K562 (cell line): ENCODE data around the gene XPO1. TPM values are rescaled to one million over a fixed set of nuclear protein-coding genes. Genes with fewer than 3 reads are reported as not detected.

ENCODE experiments used
- ATAC-seq: fragments of 200-7000 bp; cut with Tn5 transposase; 3 replicates; pipeline ENCODE4 v1.9.1; 2020; ENCODE audit warnings: moderate library complexity
- BruUV-seq: library from RNA; stranded (reverse); fragments of 400-500 nt; replicated peaks from 2 replicates; lab custom pipeline; 2021; lab: Mats Ljungman, UMichigan
- CTCF ChIA-PET: fragments of 300-600 bp; formaldehyde crosslinking; extraction: SDS; loops from one replicate; lab custom pipeline; 2021; ENCODE audit warnings: low intra/inter-chr PET ratio; lab: Yijun Ruan, JAX
- POLR2A ChIA-PET: fragments of 300-600, 350-650 bp; sonication (Branson Sonifier 250); formaldehyde crosslinking; extraction: SDS; loops from one replicate; lab custom pipeline; 2021; ENCODE audit warnings: antibody characterized with exemption, inconsistent platforms; lab: Yijun Ruan, JAX
- DNase-seq, 4 experiments: peaks; one replicate each; pipeline versions ENCODE4 v3.0.0 to v3.0.0-alpha.2; 2011 to 2018; ENCODE audit warnings: low spot score in 3 of 4, mixed read lengths in 3 of 4; ENCODE audit errors: extremely low read depth in 1 of 4
- FAIRE-seq: peaks from 2 replicates; lab custom pipeline; 2011; peaks lifted over from hg19 to GRCh38; lab: Jason Lieb, UNC
- H2AFZ ChIP-seq: 2 replicates; pipeline ENCODE4 v1.6.0; 2011; ENCODE audit warnings: low read depth, low read length, control low read depth, inconsistent platforms
- H3K27ac ChIP-seq: fragments of 200-600 bp; 3 replicates; pipeline ENCODE4 v1.8.0; 2011; ENCODE audit warnings: low read depth, mild to moderate bottlenecking, control low read depth, inconsistent platforms, low read length, moderate library complexity, mixed read lengths; ENCODE audit errors: extremely low read depth
- H3K27me3 ChIP-seq, 2 experiments: fragments of 300-600 bp in 1 of 2; 2 replicates in 1 of 2; 3 replicates in 1 of 2; pipeline versions ENCODE4 v1.6.0 to v1.8.0; 2011; ENCODE audit warnings: inconsistent platforms in 2 of 2, low read length in 2 of 2, mild to moderate bottlenecking in 1 of 2, mixed read lengths in 1 of 2, moderate library complexity in 1 of 2; ENCODE audit not compliant: control insufficient read depth in 2 of 2, insufficient read depth in 2 of 2
- H3K36me3 ChIP-seq: fragments of 300-600 bp; 3 replicates; pipeline ENCODE4 v1.8.0; 2011; ENCODE audit warnings: mild to moderate bottlenecking, low read length, inconsistent platforms; ENCODE audit not compliant: control insufficient read depth, insufficient read depth
- H3K4me1 ChIP-seq, 2 experiments: fragments of 200-600 bp in 1 of 2; replicated peaks in 1 of 2; 2 replicates in 1 of 2; 3 replicates in 1 of 2; pipeline versions ENCODE4 v1.5.1 to v1.8.0; 2011; ENCODE audit warnings: inconsistent platforms in 2 of 2, low read length in 2 of 2, mild to moderate bottlenecking in 1 of 2, mixed read lengths in 1 of 2, moderate library complexity in 1 of 2; ENCODE audit not compliant: control insufficient read depth in 2 of 2, insufficient read depth in 2 of 2
- H3K4me2 ChIP-seq: 2 replicates; pipeline ENCODE4 v1.6.1; 2011; ENCODE audit warnings: low read length, control low read depth, inconsistent platforms, mixed read lengths; ENCODE audit not compliant: insufficient read depth
- H3K4me3 ChIP-seq: fragments of 200-600 bp; sonication (generic), shearing (Covaris generic); 2 replicates; pipeline ENCODE4 v1.5.1; 2016; ENCODE audit warnings: control low read depth, inconsistent platforms
- H3K79me2 ChIP-seq: fragments of 200-600 bp; 3 replicates; pipeline ENCODE4 v1.8.0; 2011; ENCODE audit warnings: low read length, inconsistent platforms; ENCODE audit not compliant: control insufficient read depth, insufficient read depth
- H3K9ac ChIP-seq, 2 experiments: 2 replicates each; pipeline versions ENCODE4 v1.6.0 to v1.6.1; 2011; ENCODE audit warnings: low read depth in 2 of 2, low read length in 2 of 2, control low read depth in 1 of 2, inconsistent platforms in 1 of 2, mild to moderate bottlenecking in 1 of 2, mixed read lengths in 1 of 2; ENCODE audit not compliant: insufficient read depth in 1 of 2
- H3K9me1 ChIP-seq: one replicate; pipeline ENCODE4 v1.6.0; 2011; ENCODE audit warnings: inconsistent platforms, mild to moderate bottlenecking, low read length, moderate library complexity; ENCODE audit not compliant: control insufficient read depth, insufficient read depth
- H3K9me3 ChIP-seq: replicated peaks from 2 replicates; pipeline ENCODE4 v1.5.1; 2011; ENCODE audit warnings: low read depth, low read length, inconsistent platforms; ENCODE audit not compliant: control insufficient read depth, insufficient read depth
- H4K20me1 ChIP-seq: replicated peaks from 2 replicates; pipeline ENCODE4 v1.6.1; 2011; ENCODE audit warnings: low read length, inconsistent platforms, mixed read lengths; ENCODE audit not compliant: control insufficient read depth, insufficient read depth
- BDP1 ChIP-seq: IDR thresholded peaks from 3 replicates; pipeline ENCODE4 v1.6.1; 2011; ENCODE audit not compliant: insufficient read length, insufficient read depth
- BHLHE40 ChIP-seq: IDR thresholded peaks from 2 replicates; pipeline ENCODE4 v1.6.1; 2011; ENCODE audit warnings: low read length, improper control_type of control experiment
- CBX8 ChIP-seq: fragments of 200-600 bp; sonication (generic); IDR thresholded peaks from 2 replicates; pipeline ENCODE4 v1.6.1; 2012; ENCODE audit warnings: borderline replicate concordance, mixed run types, low read depth, mild to moderate bottlenecking, moderate library complexity, mixed read lengths, low read length, control low read depth, inconsistent platforms; ENCODE audit not compliant: poor library complexity, severe bottlenecking; ENCODE audit errors: extremely low read depth
- FOXK2 ChIP-seq, 2 experiments: fragments of 450-650 bp; IDR thresholded peaks in 1 of 2; conservative IDR thresholded peaks in 1 of 2; 2 replicates each; pipeline ENCODE4 v1.6.1; 2016; ENCODE audit warnings: low read depth in 2 of 2, mild to moderate bottlenecking in 1 of 2
- HMG20B ChIP-seq: fragments of 250-450 bp; sonication (Bioruptor Pico); IDR thresholded peaks from 2 replicates; pipeline ENCODE4 v1.5.0; 2021; ENCODE audit warnings: mild to moderate bottlenecking
- HNRNPLL ChIP-seq: fragments of 200-400 bp; formaldehyde crosslinking; IDR thresholded peaks from 2 replicates; pipeline ENCODE4 v1.6.1; 2017; ENCODE audit warnings: low read length, low read depth, mild to moderate bottlenecking; ENCODE audit not compliant: poor library complexity, severe bottlenecking
- KLF10 ChIP-seq: fragments of 250-450 bp; sonication (Bioruptor Pico); IDR thresholded peaks from 2 replicates; pipeline ENCODE4 v1.6.1; 2021; ENCODE audit warnings: matching md5 sums
- L3MBTL2 ChIP-seq: fragments of 450-650 bp; IDR thresholded peaks from 2 replicates; pipeline ENCODE4 v1.6.1; 2016; ENCODE audit warnings: mild to moderate bottlenecking, moderate library complexity
- LEF1 ChIP-seq: fragments of 450-650 bp; IDR thresholded peaks from 2 replicates; pipeline ENCODE4 v1.6.1; 2016; ENCODE audit warnings: mild to moderate bottlenecking
- MEF2A ChIP-seq: IDR thresholded peaks from 2 replicates; pipeline ENCODE4 v1.6.1; 2011; ENCODE audit warnings: low read depth, mild to moderate bottlenecking, low read length, moderate library complexity; ENCODE audit not compliant: control insufficient read depth
- MYBL2 ChIP-seq, 2 experiments: fragments of 450-650 bp in 1 of 2; sonication (generic) in 1 of 2; formaldehyde crosslinking in 1 of 2; IDR thresholded peaks; 2 replicates each; pipeline versions ENCODE4 v1.6.1 to v1.8.1; 2017 to 2022; ENCODE audit warnings: borderline replicate concordance in 1 of 2, inconsistent platforms in 1 of 2, low read depth in 1 of 2, mild to moderate bottlenecking in 1 of 2, missing genetic modification reagents in 1 of 2, moderate library complexity in 1 of 2
- NCOA6 ChIP-seq: fragments of 450-650 bp; IDR thresholded peaks from 2 replicates; pipeline ENCODE4 v1.6.1; 2017; ENCODE audit warnings: mild to moderate bottlenecking
- POU5F1 ChIP-seq: fragments of 150-350 bp; IDR thresholded peaks from 2 replicates; pipeline ENCODE4 v1.6.1; 2014; ENCODE audit warnings: borderline replicate concordance, low read length, low read depth, mild to moderate bottlenecking; ENCODE audit not compliant: partially characterized antibody
- RFX1 ChIP-seq: fragments of 450-650 bp; IDR thresholded peaks from 2 replicates; pipeline ENCODE4 v1.6.1; 2016; ENCODE audit warnings: mild to moderate bottlenecking, moderate library complexity
- SAFB ChIP-seq: fragments of 200-400 bp; formaldehyde crosslinking; IDR thresholded peaks from 2 replicates; pipeline ENCODE4 v1.6.1; 2017; ENCODE audit warnings: low read depth, low read length, borderline replicate concordance
- U2AF2 ChIP-seq: fragments of 200-400 bp; formaldehyde crosslinking; optimal IDR thresholded peaks from 2 replicates; pipeline ENCODE3; 2017; ENCODE audit warnings: low read depth, mild to moderate bottlenecking, low read length
- ZNF561 ChIP-seq: fragments of 450-650 bp; formaldehyde crosslinking; conservative IDR thresholded peaks from 2 replicates; pipeline ENCODE4 v1.4.0; 2020; ENCODE audit warnings: mild to moderate bottlenecking, moderate library complexity
- WGBS: fragments of 100-300 bp; shearing (Covaris generic); methylation state at CpG from one replicate; pipeline ENCODE4 v1.1.6; 2016; ENCODE audit warnings: low coverage, mixed read lengths; ENCODE audit not compliant: insufficient coverage; ENCODE audit errors: missing lambda C conversion rate; 5-methylcytosine and 5-hydroxymethylcytosine counted together
- in situ Hi-C: fragments of 300-500 bp; cut with MboI; formaldehyde crosslinking; loops from 4 replicates; pipeline ENCODE4 v1.15.0; 2018; ENCODE audit warnings: inconsistent platforms, mixed read lengths
- intact Hi-C: fragments of 100-400 bp; cut with micrococcal nuclease; formaldehyde crosslinking; loops from 2 replicates; pipeline ENCODE4 v1.14.2; 2022
- polyA plus RNA-seq, 8 experiments: library from polyadenylated mRNA; depleted of rRNA in 4 of 8; stranded (reverse) in 5 of 8; unstranded in 3 of 8; fragments of >200 nt; fragmentation: Nextera tagmentation in 2 of 8; fragmentation: Illumina TruSeq in 1 of 8; extraction: Ambion mirVana in 2 of 8; extraction: Trizol in 1 of 8; gene quantifications; 2 replicates each; pipeline versions ENCODE4 v1.2.1 to v1.2.3, GENCODE V29; 2011 to 2014; ENCODE audit warnings: inconsistent platforms in 1 of 8, missing spikeins in 1 of 8
- total RNA-seq, 7 experiments: library from RNA; depleted of rRNA in 6 of 7; stranded (reverse); fragments of >200 nt in 6 of 7; fragmentation: Illumina TruSeq in 2 of 7; extraction: Trizol in 2 of 7; gene quantifications; 2 replicates each; pipeline versions ENCODE4 v1.2.1 to v1.2.3, GENCODE V29; 2011 to 2021; ENCODE audit warnings: low replicate concordance in 1 of 7
- TF ChIP-seq, protein P1 (sequence below), 2 experiments: IDR thresholded peaks; 2 replicates each; pipeline ENCODE4 v1.6.1; 2011; ENCODE audit warnings: borderline replicate concordance in 1 of 2, control low read depth in 1 of 2, low read depth in 1 of 2, low read length in 1 of 2, mild to moderate bottlenecking in 1 of 2, mixed read lengths in 1 of 2, moderate library complexity in 1 of 2; ENCODE audit not compliant: insufficient read depth in 1 of 2, insufficient read length in 1 of 2, poor library complexity in 1 of 2, severe bottlenecking in 1 of 2; ENCODE audit errors: extremely low read depth in 1 of 2

The XPO1 gene
- total and polyA plus RNA-seq, 9 of the 15 experiments (the other 6 are each of a cell fraction or from before 2014, with no cell fraction given) = 86.2 to 307 (median 216) TPM

DNA sequence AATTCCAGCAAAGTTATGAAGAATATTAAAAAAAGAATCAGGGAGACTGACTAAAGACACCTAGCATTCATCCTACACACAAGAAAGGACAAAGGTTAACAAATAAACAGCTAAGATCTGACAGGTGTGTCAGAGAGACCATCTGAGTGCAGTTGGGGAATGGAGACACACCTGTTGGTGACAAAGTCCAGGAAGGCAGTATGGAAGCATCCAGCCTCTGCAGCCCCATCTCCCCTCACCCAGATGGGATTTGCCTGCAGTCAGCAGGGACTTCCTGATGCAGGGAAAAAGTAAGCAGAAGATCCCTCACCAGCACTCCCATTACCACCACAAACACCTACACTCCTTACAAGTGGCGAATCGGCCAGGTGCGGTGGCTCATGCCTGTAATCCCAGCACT is 105.2 kb downstream of the XPO1 start:
- peaks cover 96% of the 10 kb centered on the region for H3K79me2 ChIP-seq
- in situ Hi-C loops = no loop called here
- no peak overlapping the region for H3K9ac ChIP-seq
- no peak overlapping the region for H3K27ac ChIP-seq
- peaks cover 2% of the 10 kb centered on the region for H3K9me1 ChIP-seq
- no peak overlapping the region for H2AFZ ChIP-seq
- intact Hi-C loops = no loop called here
- H3K4me2 ChIP-seq = no peak overlapping the region
- no peaks in the 10 kb centered on the region for H3K27me3 ChIP-seq
- WGBS = 96% methylated on average over 3 of the region's 3 CpGs
- CTCF ChIA-PET = no interaction called here
- no peaks in the 10 kb centered on the region for H3K9me3 ChIP-seq
- H3K4me1 ChIP-seq = peaks cover 0 to 4% of the 10 kb centered on the region in 2 experiments; a peak in 1 of 5 replicates
- POLR2A ChIA-PET = interaction anchor here (0.6 to 1.0 kb wide), 2 partner anchors 10 to 15 kb away, joined by 3 to 4 read pairs; no protein-coding TSS in a partner anchor
- BruUV-seq = no TSS peak
- no peak for TF ChIP-seq HMG20B (CRISPR knock-in tag)
- no peak for TF ChIP-seq FOXK2 (conservative IDR thresholded peaks at IDR 0.05 in 1 of 2, IDR thresholded peaks at IDR 0.05 in 1 of 2; ENCODE audit: low read depth in 2 of 2)
- TF ChIP-seq HNRNPLL = no peak
- no peak for TF ChIP-seq ZNF561 (CRISPR knock-in tag)
- TF ChIP-seq LEF1 = no peak
- TF ChIP-seq RFX1 = no peak
- TF ChIP-seq KLF10 = no peak
- TF ChIP-seq MEF2A = no peak
- no peak for TF ChIP-seq MYBL2 (IDR thresholded peaks at IDR 0.05; ENCODE audit: low read depth)
- TF ChIP-seq MYBL2 (CRISPR knock-in tag; IDR thresholded peaks at IDR 0.05; ENCODE audit: borderline replicate concordance) = no peak
- no peak for TF ChIP-seq POU5F1
- no peak for TF ChIP-seq SAFB
- no peak for TF ChIP-seq BDP1
- no peak for TF ChIP-seq NCOA6
- no peak for TF ChIP-seq CBX8
- TF ChIP-seq, protein P1, sequence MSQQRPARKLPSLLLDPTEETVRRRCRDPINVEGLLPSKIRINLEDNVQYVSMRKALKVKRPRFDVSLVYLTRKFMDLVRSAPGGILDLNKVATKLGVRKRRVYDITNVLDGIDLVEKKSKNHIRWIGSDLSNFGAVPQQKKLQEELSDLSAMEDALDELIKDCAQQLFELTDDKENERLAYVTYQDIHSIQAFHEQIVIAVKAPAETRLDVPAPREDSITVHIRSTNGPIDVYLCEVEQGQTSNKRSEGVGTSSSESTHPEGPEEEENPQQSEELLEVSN (IDR thresholded peaks at IDR 0.05; ENCODE audit: borderline replicate concordance in 1 of 2, extremely low read depth in 1 of 2, insufficient read depth in 1 of 2, insufficient read length in 1 of 2, low read depth in 1 of 2, low read length in 1 of 2, poor library complexity in 1 of 2, severe bottlenecking in 1 of 2) = no peak
- no peak for TF ChIP-seq U2AF2
- no peak for TF ChIP-seq BHLHE40
- no peak for TF ChIP-seq L3MBTL2
- peaks cover 25% of the 10 kb centered on the region for H4K20me1 ChIP-seq
- H3K36me3 ChIP-seq = no peaks in the 10 kb centered on the region
- ATAC-seq (no peak), FAIRE-seq (peak; percentile 6), DNase-seq (no peak)
- no peak overlapping the region for H3K4me3 ChIP-seq
